Astrocyte (in vitro differentiated cells and primary cell): Measurements from ENCODE around the gene APOF.

ENCODE experiments used
- EZH2 ChIP-seq: IDR thresholded peaks from 2 replicates; pipeline ENCODE4 v1.6.1; 2012; ENCODE audit warnings: mild to moderate bottlenecking, low read length, inconsistent platforms; ENCODE audit not compliant: insufficient read depth
- TF ChIP-seq, protein P1 (sequence below): IDR thresholded peaks from 2 replicates; pipeline ENCODE4 v1.5.1; 2011; ENCODE audit warnings: low read depth, mild to moderate bottlenecking, inconsistent platforms, low read length, moderate library complexity; ENCODE audit not compliant: insufficient read depth

DNA sequence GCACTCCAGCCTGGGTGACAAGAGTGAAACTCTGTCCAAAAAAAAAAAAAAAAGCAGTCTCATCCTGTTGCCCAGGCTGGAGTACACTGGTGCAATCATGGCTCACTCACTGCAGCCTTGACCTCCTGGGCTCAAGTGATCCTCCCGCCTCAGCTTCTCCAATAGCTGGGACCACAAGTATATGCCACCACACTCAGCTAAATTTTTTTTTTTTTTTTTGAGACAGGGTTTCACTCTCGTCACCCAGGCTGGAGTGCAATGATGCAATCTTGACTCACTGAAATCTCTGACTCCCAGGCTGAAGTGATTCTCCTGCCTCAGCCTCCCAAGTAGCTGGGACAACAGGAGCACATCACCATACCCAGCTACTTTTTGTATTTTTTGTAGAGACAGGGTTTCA is 41.6 kb downstream of the APOF start:
- TF ChIP-seq, protein P1, sequence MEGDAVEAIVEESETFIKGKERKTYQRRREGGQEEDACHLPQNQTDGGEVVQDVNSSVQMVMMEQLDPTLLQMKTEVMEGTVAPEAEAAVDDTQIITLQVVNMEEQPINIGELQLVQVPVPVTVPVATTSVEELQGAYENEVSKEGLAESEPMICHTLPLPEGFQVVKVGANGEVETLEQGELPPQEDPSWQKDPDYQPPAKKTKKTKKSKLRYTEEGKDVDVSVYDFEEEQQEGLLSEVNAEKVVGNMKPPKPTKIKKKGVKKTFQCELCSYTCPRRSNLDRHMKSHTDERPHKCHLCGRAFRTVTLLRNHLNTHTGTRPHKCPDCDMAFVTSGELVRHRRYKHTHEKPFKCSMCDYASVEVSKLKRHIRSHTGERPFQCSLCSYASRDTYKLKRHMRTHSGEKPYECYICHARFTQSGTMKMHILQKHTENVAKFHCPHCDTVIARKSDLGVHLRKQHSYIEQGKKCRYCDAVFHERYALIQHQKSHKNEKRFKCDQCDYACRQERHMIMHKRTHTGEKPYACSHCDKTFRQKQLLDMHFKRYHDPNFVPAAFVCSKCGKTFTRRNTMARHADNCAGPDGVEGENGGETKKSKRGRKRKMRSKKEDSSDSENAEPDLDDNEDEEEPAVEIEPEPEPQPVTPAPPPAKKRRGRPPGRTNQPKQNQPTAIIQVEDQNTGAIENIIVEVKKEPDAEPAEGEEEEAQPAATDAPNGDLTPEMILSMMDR: no peak
- TF ChIP-seq EZH2: no peak
